Activated CD8-positive, alpha-beta memory T cell treated with anti-CD3 and anti-CD28 coated beads for 36 hours (primary cell): Measurements from ENCODE around the gene CCDC141. TPM values are rescaled to one million over a fixed set of nuclear protein-coding genes. Genes with fewer than 3 reads are reported as not detected.

Source experiments
- CTCF ChIA-PET: fragments of 350-600 bp; sonication (Branson Sonifier 250); formaldehyde crosslinking; loops from one replicate; lab custom pipeline; 2021; ENCODE audit warnings: antibody characterized with exemption; lab: Charles Lee
- POLR2A ChIA-PET: fragments of 350-600 bp; sonication (Branson Sonifier 250); formaldehyde crosslinking; loops from one replicate; lab custom pipeline; 2021; ENCODE audit warnings: antibody characterized with exemption; lab: Charles Lee
- total RNA-seq, 2 experiments: library from RNA; stranded (reverse); gene quantifications; one replicate each; pipeline ENCODE4 v1.2.3, GENCODE V29; 2021

The CCDC141 gene
- total RNA-seq, 2 experiments from 2014 or later, result 1.1 to 1.5 TPM

DNA sequence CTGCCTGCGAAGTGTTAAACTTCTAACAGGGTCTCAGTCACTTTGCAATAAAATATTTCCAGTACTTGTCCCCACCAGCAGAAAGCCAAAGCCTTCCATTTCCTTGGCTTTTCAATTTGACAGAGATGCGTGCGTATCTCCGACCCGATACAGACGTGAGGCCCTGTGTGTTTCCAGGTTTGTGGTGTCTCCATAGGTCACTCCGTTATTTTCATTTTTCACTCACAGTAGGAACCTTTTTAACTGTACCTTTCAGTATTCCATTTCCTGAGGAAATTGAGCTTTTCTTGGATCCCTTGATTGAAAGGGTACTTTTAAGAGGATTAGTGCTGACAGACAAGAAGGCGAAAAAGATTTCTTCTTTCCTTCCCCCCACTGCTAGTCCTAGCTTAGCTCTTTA, 126.4 kb downstream of the CCDC141 start:
- POLR2A ChIA-PET, result no interaction called here

DNA sequence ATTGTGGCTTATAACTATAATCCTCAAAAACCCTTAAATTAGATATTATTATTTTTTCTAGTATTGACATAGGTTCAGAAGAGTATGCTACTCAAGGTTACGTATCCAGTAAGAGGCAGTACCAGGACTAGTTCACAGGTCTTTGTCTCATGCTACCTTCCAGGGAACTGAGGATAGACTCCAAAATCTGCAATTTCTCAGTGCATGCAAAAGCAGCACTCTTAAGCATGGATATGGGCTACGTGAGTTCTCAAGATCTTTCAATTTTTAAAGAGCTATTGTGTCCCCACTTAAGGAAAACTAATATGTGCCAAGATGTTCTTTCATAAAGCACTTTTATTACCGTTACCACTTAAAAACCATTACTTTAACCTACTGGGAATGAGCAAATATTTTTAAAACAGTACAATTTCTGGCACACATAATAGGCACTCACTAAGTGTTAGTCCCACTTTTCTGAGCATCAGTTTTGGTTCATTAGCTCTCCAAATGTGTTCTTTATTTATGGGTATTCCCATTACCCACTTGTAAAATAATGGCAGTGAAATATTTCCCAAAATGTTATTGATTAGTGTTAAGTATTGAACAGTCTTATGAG, 128.9 kb downstream of the CCDC141 start:
- ChIA-PET CTCF (interaction anchor here (0.6 kb wide), 1 partner anchor 161 kb away, joined by 3 read pairs; no protein-coding TSS in a partner anchor), POLR2A (no interaction called here)

More for the DNA sequence above, 126.4 kb downstream of the CCDC141 start:
- CTCF ChIA-PET, result no interaction called here

DNA sequence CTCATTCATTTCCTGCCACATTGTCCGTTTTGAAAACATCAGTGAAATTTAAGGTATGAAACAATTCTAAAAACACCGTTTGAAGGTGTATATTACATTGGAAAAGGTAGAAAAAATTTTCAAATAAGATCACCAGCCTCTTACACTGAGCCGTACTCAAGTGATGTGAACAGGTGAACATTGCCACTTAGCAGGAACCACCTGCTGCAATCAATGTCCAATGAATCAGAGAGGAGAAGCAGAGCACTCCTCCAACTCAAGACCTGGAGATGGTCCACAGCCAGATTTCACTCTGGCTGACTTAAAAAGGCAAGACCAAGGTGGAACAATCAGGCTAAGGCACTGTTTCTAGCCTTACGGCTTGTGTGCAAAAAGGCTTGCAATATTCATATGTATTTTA, 132.4 kb downstream of the CCDC141 start:
- ChIA-PET CTCF (no interaction called here), POLR2A (no interaction called here)

DNA sequence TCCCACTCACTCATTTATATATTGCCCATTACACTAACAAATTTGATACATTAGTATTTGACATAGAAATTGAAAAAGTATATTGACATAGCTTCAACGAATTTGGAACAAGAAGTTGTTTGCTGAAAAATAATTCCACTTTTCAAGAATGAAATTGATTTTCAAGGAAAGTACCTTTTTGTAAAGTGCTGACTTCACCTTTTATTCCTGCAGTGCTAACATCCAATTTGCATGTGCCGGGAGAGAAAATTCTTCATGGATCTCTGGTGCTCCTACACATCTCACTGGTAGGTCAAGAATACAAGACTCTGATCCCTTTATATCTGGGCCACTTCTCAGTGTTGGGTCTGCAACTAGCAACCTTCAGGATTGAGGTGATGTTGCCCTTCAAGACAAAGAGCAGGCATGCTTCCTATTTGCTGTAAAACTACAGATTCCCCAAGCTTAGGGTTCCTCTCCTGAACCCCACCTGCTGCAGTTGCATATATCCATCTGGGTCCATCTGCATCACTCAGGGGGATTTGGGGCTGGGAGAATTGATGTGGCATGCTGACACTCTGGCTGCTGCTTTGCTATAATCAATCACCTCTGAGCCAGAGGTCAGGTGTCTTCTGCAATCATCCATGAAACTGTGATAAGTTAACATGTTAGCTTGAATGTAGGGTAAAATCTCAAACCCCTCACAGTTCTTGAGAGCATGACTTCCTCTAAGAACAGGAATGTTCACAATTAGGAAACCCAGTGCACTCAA, 134.3 kb downstream of the CCDC141 start:
- POLR2A ChIA-PET, result no interaction called here
- CTCF ChIA-PET, result interaction anchor here (1.4 kb wide), 1 partner anchor 154 kb away, joined by 3 read pairs; no protein-coding TSS in a partner anchor

DNA sequence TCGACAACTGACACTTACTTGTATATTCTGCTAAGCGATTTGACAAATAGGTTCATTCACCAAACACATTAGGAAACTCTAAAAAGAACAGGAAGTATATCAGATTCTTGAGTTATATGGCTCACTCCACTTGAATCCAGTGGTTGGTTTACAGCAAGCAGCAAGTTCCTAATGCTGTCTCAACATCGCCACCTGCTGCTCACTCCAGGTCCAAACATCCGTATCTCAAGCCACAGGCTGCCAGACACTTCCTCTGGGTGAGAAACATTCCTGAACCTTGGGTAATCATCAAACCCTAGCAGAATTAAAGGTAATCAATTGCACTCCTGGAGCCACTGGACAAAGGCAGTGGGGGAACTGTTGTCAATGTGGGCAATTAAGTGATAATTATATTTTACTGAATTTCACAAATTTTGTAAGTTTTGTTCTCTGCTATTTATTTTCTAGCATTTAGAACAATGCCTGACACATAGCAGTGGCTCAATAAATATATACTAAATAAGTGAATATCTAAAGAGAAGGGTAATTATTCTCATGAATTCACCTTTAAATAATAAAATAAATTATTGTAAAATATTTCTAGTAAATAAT, 135.6 kb downstream of the CCDC141 start:
- CTCF ChIA-PET, result interaction anchor here (1.4 to 1.5 kb wide), 2 partner anchors 23 to 153 kb away, joined by 3 to 5 read pairs; no protein-coding TSS in a partner anchor
- POLR2A ChIA-PET, result no interaction called here

DNA sequence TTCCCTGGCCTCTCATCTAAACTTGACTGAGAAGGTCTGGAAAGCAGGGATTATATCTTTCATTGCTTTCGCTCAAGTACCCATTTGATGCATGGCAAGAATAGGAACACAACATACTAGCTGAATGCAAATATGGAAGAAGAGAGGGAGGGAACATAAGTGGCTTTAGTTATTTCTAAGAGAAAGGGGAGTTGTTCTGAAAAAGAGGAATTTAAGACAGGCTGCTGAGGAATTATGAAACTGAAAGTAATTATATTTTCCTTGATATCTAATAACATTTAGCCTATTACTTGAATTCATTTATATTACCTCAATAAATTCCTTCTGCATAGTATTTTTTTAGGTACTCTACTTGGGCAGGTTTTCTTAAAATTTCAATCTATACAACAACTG, 136.9 kb downstream of the CCDC141 start:
- POLR2A ChIA-PET, result no interaction called here

DNA sequence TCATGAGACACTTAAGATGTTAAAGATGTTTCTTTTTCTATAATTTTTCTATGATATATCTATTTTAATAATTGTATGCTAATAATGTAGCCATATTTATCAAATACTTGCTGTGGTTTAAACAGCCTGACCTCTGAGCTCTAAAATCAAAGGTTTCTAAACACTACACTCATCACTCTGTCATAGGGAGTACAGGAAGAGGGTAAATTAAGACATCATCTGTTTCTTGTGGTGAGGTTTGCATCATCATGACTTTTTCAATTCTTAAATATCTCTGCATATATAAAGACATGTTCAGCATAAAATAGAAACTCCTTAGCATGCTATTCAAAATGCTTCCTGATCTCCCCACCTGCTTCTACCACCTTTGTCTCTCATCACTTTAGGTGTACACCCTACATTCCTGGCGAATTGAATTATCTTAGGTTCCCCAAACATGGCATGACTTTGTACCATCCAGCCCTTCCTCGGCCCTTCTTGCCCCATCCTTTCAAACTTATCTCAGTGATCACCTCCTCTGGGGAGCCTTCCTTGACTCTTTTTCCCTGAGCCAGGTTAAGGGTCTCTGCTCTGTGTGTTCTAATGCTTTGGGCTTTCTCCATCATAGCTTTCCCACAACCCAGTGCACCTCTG, 137.4 kb downstream of the CCDC141 start:
- POLR2A ChIA-PET, result no interaction called here
- CTCF ChIA-PET, result interaction anchor here (1.5 kb wide), 1 partner anchor 21 kb away, joined by 5 read pairs; no protein-coding TSS in a partner anchor

More for the DNA sequence above, 136.9 kb downstream of the CCDC141 start:
- CTCF ChIA-PET, result interaction anchor here (1.5 kb wide), 1 partner anchor 22 kb away, joined by 5 read pairs; no protein-coding TSS in a partner anchor

DNA sequence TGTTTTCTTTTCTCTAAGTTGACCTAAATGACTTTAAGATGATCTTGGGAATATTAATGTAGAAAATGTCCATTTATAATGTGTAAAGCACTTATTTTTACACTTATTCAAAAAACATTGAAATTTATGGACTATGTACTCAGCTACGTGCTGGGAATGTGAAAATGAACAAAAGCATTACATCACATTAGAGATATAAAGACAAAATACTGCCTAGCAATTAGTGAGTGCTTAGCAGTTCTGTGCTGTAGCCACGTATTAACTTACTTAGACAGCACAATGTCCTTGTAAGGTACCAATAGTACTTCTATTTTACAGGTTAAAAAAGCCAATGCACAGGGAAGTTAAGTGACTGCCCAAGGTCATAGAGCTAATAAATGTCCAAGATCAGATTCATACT, 138.9 kb downstream of the CCDC141 start:
- ChIA-PET POLR2A (no interaction called here), CTCF (interaction anchor here (2.1 kb wide), 1 partner anchor 149 kb away, joined by 8 read pairs; no protein-coding TSS in a partner anchor)

DNA sequence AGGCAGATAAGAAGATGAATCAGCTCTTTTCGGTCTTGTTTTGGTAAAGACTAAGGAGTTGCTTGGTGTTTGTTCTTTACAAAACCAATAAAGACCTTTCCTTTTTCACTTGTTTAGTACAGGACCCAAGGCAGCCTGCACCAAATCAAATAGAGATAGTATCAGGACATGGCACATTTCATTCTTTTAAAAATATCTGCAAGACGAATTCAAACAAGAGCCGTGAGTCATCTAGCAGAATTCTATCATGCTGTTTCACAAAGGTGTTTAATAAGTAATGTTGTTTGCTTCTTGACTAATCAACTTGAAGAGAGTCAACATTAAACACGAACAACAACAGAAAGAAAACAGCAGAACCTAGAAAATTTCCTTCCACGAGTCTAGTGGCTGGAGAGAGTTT, 139.9 kb downstream of the CCDC141 start:
- ChIA-PET POLR2A (no interaction called here), CTCF (interaction anchor here (0.7 to 2.1 kb wide), 2 partner anchors 17 to 148 kb away, joined by 3 to 8 read pairs; no protein-coding TSS in a partner anchor)

DNA sequence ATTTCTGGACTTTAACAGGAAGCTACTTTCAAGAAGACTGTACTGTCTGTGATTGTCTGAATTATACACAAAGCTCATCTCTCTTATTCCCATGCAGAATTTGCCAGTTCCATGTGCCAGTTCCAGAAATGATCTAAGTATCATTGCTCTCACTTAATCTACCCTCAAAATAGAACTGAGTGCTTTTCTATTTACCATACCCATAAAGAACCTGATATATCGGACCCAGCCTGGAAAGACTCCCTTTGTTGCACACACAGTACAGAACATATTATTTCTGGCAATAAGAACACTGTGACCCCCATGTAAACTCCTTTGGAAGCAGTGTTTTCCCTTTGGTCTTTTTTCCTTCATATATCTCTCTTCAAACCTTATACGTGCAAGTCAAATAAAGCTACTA, 140.4 kb downstream of the CCDC141 start:
- POLR2A ChIA-PET, result no interaction called here
- CTCF ChIA-PET, result interaction anchor here (0.7 to 1.3 kb wide), 2 partner anchors 10 to 16 kb away, joined by 3 read pairs; no protein-coding TSS in a partner anchor

DNA sequence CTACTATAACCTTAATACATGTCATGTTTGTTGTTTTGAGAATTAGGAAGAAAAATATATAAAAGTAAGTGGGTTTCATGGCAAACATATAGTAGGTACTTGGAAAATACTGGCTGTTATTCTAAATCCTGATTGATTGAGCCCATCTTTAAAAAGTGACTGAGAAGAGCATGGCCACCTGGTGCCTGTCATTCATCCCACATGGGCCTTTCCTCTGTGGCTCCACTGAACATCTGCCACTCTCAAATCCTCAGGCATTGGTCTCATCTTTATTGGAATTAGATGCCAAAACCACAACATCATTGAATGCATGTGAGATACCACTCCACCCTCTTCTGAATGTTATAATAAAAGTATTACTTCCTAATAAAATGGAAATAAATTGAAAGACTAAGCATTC, 141.1 kb downstream of the CCDC141 start:
- CTCF ChIA-PET, result interaction anchor here (1.3 kb wide), 1 partner anchor 11 kb away, joined by 3 read pairs; no protein-coding TSS in a partner anchor
- POLR2A ChIA-PET, result no interaction called here

DNA sequence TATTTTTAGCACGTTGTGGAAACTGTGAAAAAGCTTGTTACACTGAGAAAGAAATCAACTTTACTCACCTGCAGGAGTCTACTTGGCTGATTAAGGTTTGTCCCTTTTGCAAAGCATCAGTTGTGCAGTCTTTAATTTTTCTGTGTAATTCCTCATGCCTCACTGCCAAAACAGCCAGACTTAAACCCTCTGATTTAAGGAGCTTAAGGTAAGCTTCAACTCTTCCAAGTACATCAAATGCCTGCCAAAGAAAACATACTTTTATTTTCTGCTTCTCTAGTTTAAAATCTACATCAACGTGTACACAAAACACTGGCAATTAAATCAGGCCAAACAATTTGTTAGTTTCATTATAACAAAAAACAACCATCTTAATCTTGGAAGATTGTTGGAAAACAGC, 144.7 kb downstream of the CCDC141 start:
- CTCF ChIA-PET, result no interaction called here
- POLR2A ChIA-PET, result no interaction called here

DNA sequence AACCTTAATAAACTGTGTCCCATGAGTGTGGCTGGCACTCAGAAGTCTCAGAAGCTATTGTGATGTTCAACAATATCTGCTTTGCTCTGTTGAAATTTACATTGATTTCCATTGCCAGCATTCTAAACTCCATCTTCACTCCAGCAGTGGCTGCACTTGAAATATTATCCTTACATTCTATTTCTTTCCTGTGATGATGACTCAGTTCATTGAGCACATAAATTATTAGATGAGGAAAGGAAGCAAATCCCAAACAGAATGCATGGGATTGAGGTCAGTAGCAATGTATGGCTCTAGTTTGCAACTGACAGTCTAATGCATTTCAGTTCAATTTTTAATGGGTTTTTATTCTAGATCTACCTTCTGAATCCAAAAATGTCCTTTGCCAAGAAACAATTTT, 150.3 kb downstream of the CCDC141 start:
- POLR2A ChIA-PET, result no interaction called here
- CTCF ChIA-PET, result no interaction called here

DNA sequence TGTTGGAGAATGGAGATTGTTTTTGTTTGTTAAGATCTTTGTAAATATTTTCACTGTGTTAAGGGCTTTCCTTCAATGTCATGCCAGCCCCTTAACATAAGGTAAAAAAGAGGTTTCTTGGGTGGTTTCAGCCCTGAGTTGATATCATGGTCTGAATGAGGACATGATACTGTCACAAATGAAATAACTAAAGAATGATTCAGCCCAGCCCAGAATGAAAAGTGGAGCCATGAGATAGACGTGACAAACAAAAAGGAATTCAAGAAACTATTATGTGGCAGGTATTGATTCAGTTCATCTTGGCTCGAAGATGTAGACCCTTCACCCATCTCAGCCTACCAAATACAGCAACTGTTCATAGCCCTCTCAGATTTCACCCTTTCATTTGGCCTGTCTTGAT, 154.1 kb downstream of the CCDC141 start:
- POLR2A ChIA-PET, result no interaction called here

DNA sequence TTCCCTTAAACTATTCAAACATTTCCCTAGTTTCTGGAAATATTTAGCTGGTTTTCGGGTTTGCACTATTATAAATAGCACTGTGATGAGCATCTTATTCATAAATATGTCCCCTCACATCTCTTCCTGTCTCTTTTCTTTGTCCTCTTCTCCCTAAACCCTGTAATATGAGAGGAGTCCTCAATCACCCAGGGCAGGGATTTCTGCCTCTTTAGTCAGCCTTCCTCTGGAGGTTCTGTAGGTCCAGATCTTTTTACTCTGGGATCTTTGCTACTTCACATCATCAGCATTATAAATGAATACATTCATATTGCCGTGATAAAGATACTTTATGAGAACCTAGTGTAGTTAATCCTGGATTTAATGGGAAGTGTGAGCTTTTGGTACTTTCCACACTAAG, 154.8 kb downstream of the CCDC141 start:
- CTCF ChIA-PET, result no interaction called here
- POLR2A ChIA-PET, result no interaction called here

More for the DNA sequence above, 154.1 kb downstream of the CCDC141 start:
- CTCF ChIA-PET, result no interaction called here

DNA sequence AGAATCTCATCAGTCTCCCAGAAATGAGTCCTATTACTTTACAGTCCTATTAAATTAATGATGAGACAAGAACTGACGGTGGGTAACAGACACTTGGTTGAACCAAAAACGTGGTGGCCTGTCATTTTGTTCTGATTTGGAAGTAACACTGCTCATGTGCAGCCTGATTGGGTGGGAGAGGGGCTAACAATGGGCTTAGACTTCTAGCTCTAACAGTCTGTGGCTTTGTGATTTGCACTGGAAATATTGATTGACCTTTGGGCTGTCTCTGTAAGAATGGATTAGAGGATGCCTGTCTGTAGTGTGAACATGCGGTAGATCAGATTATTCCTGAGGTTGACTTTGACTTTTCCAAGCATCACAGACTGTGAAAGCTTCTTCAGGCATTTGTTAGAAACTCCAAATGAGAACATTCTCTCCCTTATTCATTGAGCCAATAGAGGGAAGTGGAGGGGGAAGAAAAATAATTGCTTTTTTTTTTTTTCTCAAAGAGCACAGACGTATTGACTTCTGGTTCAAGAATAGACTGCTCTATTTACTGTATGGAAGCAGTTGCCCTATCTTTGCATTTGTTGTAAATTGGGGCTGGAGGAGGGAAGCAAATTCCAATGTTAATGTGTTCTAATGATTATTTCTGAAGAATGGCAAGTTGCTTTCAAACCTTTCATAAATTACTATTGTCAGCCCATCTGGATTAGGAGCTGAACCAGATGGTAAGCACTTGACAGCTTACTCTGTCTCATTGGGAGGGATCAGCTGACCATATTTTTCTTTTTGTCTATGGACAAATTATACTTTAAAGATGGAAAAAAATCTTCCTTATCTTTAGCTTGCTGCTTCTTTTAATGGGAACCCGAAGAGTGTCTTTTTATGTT, 156.9 kb downstream of the CCDC141 start:
- ChIA-PET CTCF (interaction anchor here (0.7 to 1.5 kb wide), 2 partner anchors 17 to 237 kb away, joined by 3 to 5 read pairs; no protein-coding TSS in a partner anchor), POLR2A (no interaction called here)

DNA sequence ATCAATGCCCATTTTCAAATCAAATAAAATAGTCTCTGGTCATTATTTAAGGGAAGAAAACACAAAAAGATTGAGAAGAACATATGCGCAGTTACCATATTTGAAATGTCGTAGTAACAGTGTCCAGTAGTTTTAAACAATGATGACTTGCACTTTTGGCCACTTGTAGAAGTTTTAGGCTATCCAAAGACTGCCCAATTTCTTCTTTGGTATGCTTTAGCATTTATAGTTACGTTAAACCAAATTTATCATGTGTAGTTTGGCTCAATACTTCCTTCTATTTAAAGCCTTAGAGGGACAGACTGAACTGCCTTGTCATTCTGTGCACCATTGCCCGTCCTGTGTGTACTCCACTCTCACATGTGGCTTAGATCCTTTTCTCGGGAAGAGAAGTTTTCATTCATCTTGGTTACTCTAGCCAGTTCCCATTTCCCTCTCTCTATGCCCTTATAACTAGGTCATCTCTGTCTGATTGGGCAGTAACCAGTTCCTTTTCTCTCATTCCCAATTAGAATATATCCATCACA, 157.9 kb downstream of the CCDC141 start:
- CTCF ChIA-PET, result interaction anchor here (1.4 kb wide), 1 partner anchor 21 kb away, joined by 5 read pairs; no protein-coding TSS in a partner anchor

More for the DNA sequence above, 157.9 kb downstream of the CCDC141 start:
- POLR2A ChIA-PET, result no interaction called here
